IPS DF 4.7 (cell line): ENCODE measurements around the gene DNAAF5.

ENCODE experiments used
- DNase-seq: peaks from one replicate; pipeline ENCODE4 v3.0.0-alpha.2; 2013; ENCODE audit warnings: low spot score; ENCODE audit errors: extremely low read depth

Gene DNAAF5

DNA sequence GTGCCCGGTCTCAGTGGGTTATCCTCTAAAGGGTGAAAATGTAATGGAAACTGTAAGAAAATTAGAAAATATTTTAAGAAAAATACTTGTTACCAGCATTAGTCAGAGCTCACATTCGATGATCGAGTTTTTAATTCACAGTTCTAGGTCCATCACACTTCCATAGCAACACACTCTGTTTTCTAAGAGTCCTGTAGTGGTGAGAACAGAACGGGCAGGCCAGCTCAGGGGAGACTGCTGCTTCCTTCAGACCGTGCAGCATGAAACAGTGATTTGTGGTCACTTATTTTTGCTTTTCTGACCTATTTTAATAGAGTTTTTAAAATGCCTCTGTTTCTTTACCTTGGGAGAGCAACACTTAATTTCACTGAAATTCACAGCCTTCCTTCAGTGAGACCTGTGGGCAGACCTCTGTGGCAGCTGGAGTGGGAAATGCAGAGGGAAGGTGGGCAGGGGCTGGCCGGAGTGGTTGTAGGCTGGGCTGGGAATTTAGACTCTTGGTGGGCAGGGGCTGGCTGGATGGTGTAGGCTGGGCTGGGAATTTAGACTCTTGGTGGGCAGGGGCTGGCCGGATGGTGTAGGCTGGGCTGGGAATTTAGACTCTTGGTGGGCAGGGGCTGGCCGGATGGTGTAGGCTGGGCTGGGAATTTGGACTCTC, 107.2 kb downstream of the DNAAF5 start:
- DNase-seq: no peak

DNA sequence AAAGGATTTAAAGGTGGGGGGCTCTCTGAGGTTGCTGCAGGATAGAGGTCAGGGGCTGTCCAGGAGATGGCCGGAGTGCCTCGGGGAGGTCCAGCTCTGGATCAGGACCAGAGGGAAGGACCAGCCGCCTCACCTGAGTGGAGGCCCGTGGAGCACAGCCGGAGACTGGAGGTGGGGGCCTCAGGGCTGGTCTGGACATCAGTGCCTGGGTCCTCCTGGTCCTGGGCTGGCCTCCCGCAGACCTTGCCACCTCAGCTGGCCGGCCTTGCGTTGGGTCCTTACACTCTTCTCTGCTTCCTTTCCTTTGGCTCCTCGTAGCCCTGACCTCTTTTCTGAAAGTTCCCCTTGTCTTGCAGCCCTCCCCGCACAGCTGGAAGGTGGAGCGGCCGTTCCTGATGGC, 107.8 kb downstream of the DNAAF5 start:
- DNase-seq: no peak

DNA sequence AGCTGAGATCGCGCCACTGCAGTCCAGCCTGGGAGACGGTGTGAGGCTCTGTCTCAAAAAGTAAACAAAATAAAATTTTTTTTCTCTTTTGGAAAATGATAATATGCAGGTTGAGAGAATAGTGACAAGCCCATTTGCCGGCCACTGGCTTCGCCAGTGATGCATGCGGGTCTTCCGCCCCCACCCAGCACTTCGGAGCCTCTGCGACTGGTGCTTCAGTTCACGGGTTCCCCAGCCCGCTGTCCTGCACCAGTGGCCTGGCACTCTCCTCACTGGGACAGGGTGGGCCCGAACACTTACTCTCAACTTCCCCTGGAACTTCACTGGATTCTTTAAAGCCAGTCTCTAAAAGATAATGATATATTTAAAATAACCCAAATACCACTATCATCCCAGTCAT, 108.5 kb downstream of the DNAAF5 start:
- no peak for DNase-seq

DNA sequence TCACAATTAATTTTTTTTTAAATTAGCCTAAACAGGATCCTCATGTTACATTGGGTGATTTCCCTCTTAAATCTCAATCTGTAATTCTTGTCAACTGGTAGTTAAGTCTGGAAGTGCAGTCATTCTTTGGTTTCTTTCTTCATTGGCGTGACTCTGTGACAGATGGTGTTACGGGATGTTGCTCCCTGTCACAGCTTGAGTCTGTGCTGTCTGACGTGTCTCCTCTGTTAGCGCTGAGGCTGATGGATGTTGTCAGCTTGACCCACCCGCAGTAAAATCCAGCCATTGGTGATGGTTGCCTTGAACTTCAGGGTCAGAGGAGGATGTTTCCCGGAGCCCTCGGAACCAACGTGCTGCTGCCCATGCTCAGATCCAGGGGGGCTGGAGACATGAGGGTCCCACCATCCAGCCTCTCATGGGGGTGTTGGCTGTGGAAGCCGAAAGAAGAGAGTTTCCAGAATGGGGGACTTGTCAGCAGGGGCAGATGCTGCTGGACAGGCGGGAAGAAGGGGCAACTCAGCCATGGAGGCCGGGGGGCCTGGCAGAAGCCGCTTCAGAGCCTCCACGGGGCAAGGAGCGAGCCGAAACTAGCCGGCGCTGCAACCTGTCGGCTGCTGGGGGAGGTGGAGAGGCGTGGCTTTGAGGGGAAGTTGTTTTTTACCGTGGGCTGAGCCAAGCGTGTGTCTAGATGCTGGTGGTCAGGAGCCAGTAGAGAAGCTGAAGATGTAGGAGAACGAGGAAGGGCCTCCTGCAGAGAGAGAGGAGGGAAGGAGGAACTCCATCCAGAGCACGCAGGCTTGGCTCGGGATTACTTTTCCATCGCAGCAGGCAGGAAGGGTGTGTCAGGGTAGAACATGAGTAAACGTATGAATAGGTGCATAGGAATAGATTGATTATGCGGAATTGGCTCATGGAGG, 109.2 kb downstream of the DNAAF5 start:
- DNase-seq: no peak
